ENCODE measurements around the gene KLK7. TPM values are rescaled to one million over a fixed set of nuclear protein-coding genes. Genes with fewer than 3 reads are reported as not detected.

KLK7 gene
- not detected in 2 replicates for total RNA-seq (2014; rRNA removed)
- polyA plus RNA-seq (2012), result not detected

DNA sequence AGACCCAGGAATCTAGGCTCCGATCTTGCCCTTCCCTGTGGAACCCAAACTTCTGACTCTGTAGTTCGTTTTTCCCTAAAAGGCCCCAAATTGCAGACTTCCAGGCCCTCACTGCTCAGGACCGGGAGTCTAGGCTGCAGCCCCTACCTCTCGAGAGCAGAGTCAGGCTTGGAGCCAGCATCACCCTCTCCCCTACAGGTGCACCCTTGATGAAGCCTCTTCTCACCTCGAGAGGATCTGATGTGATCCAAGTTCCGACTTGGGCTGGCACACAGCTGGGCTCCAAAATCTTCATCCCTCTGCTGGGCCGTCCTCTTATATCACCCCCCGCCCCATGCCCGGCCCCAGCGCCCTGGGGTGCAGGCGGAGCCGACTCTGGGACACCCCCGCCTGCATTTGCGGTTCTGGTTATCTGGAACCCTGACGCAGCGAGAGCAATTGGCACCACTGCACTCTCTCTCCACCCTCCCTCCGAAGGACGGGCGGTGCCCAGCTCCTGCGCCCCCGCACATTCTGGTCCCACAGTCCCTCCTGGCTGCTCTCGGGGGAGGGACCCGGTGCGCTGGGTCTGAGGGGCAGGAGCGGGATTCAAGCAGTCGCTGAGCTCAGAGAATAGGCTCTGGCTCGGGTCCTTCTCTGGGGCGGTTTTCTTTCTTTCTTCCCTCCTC is at the start of gene KLK7:
Gene KLK7, minus strand, starts transcription at position 293 of the 668 bp plus-strand sequence. CDS start 1,518 bp downstream, outside the sequence.
- no peak for DNase-seq (ENCODE audit: low read depth)

DNA sequence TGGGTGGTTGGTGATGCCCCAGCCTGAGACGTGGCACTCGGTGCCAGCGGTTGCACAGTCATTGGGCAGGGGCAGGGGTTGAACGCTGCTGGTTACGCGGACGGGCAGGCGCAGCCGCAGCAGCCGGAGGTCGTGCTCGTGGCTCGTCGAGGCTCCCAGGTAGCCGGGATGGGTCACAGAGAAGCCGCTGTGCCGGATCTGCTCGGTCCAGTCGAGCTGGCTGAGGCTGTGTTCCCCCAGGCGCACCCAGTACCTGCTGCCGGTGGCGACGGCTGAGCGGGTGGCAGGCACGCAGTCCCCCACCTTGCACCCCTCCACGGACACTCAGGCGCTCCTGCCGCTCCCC is 48.1 kb upstream of the KLK7 start:
- DNase-seq (ENCODE audit: low read depth), result no peak

DNA sequence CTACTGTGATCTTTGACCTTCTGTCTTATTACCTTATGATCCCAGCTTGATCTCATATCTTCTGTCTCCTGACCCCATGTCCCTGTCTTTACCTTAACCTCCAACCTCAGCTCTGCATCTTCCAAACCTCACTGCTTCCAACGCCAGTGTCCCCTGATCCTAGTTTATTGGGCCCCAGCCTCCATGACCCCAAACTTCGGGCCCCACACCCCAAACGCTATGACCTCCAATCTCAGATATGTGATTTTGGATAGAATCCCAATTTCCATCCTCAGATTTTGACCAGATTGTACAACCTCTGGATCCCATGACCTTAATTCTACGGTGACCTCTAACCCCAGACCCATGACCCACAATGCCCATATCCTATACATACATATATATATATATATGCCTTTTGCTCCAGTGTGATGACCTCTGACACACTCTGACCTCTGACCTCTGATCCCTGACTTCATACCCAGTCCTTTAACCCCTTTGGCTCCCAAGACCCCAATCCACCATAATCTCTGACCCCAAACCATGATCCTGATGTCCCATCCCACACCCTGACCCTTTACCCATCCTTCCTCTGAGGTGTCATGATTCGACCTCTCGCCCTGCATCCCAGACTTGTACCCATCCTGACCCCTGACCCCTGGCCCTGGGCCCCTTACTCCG is 47.6 kb upstream of the KLK7 start:
- DNase-seq (ENCODE audit: low read depth), result no peak

DNA sequence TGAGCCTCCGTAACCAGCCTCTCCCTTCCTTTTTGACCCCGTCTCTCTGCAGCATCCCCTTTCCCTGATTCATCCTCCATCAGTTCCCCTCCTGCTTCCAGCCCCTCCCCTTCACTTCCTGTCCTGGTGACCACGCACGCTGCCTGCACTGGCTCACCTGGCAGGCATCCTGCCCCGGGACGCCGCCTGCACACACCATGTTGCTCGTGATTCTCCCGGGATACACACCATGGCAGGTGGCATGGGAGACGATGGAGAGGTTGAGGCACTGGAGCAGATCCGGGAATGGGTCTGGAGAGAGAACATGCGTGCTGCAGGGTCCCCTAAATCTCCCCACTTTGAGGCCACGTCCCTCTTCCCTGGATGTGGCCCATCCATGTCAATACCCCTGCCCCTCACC is 46.9 kb upstream of the KLK7 start:
- no peak for DNase-seq (ENCODE audit: low read depth)

DNA sequence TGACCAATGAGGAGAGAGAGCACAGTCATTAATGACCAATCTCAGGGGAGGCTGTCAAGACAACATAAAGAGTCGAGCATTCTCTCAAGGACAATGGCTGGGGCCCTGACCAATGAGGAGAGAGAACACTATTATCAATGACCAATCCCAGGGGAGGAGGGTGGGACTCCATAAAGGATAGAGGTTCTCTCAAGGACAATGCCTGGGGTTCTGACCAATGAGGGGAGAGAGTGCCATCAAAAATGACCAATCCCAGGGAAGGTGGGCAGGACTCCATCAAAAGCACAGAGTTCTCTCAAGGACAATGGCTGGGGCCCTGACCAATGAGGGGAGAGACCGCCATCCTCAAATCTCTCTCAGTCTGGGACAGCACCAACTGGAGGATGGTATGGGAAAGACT is 46.0 kb upstream of the KLK7 start:
- DNase-seq (ENCODE audit: low read depth), result no peak

DNA sequence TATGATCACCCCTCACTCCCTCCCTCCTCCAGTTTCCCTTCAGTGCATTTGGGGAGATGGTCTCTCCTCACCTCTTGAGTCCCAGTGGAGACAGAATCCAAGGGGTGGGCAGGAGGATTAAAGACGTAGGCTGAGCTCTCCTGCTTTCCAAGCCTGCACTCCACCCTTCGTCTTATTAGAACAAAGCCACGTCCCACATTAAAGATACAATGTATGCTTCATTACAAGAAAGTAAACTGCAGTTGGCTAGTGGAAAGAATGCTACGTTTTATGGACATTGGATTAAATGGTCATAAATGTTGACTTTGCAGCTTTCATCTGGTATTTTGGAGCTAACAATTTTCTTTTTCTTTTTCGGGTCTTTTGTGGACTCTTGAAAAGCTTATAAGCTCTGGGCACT is 44.2 kb upstream of the KLK7 start:
- DNase-seq (ENCODE audit: low read depth), result no peak

DNA sequence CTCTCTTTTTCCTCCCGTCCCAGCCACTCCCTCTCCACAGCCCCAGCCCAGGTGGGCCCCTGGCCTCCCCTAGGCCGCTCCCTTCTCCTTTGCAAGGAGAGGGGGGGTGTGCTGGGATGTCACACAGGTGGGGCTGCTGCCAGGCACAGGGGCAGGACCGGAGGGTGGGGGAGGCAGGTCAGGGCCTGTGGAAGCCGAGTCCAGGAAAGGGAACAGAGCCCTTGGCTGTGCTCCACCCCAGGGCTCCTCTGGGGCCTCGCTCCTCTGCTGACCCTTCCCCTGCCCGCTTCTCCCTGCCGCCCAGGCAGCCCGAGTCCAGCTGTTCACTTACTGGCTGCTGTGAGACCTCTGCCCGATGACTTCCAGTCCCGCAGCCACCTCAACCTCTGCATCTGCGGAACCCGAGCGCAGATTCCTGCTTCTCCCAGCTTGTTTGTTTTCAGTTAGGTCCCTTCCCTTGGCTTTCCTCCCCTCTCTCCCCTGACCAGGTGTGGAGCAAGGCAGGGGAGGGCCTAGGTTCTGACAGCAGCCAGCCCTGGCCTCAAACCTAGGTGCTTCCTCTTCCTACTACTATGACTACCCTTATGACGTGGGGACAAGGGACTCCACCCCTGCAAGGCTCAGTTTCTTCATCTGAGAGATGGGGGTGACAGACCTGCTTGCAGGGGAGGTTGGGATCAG is 43.5 kb upstream of the KLK7 start:
- no peak for DNase-seq (ENCODE audit: low read depth)

DNA sequence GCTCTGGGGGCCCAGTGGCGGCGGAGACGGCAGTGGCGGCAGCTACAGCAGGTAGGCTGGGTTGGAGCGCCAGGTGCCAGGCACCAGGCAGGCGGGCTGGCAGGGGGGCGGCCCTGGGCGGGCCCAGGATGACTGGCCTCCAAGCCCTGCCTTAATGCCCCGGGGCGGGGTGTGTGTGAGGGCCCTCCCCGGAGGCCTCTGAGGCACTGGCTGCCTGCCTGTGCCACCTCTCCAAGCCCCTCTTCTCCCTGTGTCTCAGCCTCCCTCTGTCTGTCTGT is 42.8 kb upstream of the KLK7 start, which contains the start of gene KLK11:
Gene KLK11, minus strand, starts transcription at position 63 of the 278 bp plus-strand sequence. CDS start 985 bp downstream, outside the sequence.
- DNase-seq (ENCODE audit: low read depth), result no peak

DNA sequence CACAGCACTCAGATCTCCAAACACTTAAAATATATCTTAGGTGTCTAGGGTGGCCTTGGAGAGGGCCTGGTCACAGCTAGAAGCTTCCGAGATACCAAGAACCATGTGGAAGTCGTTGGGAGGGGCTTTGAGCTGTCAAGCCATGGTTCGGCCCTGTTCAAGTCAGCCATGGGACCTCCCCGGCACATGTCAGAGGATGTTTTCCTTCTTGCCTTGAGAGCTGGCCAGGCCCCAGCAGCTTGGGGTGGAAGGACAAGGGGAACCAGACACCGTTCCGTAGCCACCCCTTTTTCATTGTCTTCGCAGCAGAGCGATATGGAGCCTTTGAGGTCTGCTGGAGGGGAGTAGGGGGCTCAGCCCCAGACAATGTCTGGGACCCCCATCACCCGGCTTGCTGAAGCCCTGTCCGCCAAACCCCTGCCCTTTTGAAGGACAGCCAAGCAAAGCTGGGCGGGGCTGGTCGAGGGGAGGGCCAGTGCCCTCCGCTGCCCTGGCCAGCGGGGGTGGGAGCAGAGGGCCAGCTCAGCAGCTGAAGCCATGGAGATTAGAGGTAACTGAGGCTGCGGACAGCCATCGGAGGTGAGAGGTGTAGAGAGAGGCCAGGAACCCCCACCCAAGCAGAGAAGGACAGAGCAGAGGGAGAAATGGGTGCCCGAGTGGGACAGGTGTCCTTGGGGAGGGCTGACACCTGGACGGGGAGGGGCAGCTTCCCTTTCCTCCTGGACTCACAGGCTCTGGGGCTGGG is 42.3 kb upstream of the KLK7 start:
- no peak for DNase-seq (ENCODE audit: low read depth)

DNA sequence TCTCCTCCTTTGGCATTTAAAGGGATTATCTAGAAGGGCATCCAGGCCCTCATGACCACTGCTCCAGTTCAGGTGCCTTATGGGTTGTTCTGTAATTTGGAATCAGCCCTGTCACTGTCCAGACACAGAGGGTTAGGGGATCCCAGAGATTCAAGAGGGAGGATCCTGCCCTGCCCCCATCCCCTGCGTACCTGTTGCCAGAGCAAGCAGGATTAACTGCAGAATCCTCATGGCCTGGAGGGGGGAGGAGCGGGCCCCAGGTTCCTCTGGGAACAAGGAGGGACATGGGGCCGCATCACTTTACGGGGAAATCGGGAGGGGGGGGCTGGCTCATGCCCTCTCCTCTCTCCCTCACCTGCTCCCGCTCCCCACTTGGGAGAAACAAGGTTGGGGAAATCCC is 41.7 kb upstream of the KLK7 start:
- DNase-seq (ENCODE audit: low read depth), result no peak

DNA sequence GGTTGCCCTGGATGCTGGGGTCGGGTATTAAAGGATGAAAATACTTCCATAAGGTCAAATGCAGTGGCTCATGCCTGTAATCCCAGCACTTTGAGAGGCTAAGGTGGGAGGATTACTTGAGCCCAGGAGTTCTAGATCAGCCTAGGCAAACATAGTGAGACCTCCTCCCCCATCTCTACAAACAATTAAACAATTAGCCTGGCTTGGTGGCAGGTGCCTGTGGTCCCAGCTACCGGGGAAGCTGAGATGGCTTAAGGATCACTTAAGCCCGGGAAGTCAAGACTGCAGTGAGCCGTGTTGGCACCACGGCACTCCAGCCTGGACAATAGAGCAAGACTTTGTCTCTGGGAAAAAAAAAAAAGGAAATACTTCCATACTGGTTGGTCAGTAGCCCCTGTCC is 41.2 kb upstream of the KLK7 start:
- no peak for DNase-seq (ENCODE audit: low read depth)

DNA sequence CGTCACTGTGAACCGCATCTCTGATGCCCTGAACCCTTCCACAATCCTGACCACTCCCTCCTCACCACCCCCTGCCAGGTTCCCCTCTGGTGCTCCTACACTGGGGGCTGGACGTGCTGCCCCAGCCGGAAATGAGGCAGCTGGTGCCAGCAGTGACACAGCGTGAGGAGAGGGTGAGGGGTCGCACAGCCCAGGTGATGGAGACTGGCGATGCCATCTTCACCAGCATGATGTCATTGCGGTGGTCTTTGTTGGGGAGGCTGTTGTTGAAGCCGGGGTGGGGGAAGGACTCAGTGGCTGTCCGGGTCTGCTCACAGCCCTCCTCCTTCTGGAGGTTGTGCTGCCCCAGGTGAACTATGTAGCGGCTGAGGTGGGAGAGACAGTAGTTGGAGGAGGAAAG is 40.2 kb upstream of the KLK7 start:
- no peak for DNase-seq (ENCODE audit: low read depth)

DNA sequence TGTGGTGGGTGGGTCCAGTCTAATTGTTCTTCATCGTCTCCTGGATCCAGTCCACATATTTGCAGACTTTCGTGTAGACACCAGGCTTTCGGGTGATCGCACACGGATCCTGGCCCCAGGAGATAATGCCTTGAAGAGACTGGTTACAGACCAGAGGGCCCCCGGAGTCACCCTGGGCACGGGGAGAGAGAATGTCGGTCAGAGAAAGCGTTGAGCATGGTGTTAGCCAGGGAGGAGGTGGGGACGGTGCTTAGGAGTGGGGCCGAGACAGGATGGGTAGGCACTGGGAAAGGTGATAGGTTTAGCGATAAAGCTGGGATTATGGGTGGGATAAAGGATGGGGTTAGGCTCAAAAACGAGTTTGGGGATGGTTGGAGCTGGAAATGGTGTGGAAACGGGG is 38.8 kb upstream of the KLK7 start:
- no peak for DNase-seq (ENCODE audit: low read depth)

DNA sequence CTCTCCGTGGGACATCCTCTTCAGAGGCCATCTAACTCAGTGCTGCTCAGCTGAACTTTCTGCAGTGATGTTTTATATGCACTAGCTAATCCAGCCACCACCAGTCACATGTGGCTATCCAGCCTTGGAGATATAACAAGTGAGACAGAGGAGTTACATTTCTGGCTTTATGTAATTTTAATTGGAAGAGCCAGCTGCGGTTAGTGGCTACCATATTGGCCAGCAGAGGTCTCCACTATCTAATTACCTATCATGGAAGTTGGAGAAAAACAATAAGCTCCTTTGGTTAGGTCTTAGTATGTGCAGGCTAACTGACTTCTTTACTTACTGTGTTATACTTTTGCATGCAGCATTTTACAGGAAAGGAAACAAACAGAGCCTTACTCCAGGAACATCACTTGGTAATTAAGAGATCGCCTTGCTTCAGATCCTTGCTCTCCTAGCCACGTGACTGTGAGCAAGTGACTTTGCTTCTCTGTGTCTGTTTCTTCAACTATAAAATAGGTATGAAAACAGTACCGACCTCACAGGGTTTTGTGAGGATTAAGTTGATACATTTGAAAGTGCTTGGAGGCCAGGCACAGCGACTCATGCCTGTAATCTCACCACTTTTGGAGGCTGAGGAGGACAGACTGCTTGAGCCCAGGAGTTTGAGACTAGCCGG is 37.4 kb upstream of the KLK7 start:
- DNase-seq (ENCODE audit: low read depth), result peak; percentile 43

DNA sequence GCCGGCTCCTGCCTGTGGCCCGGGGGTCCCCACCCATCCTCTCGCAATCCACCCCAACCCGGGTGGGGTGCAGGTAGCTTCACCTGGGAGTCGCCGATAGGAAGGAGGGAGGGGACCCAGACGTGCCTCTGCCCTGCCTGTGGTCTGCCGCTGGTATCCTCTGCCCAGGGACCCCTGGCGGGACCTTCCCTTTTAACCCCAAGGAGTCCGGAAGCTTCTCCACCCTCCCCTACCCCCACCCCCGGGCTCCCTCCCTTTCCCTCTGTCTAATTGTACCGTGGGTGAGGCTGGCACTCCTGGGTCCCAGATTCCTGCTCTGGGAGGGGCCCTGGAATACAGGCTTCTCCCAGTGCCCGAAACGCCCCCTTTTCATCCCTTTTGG is 35.8 kb upstream of the KLK7 start, which contains the start of gene KLK10:
Gene KLK10, minus strand, starts transcription at position 166 of the 382 bp plus-strand sequence. CDS start 579 bp downstream, outside the sequence.
- no peak for DNase-seq (ENCODE audit: low read depth)

DNA sequence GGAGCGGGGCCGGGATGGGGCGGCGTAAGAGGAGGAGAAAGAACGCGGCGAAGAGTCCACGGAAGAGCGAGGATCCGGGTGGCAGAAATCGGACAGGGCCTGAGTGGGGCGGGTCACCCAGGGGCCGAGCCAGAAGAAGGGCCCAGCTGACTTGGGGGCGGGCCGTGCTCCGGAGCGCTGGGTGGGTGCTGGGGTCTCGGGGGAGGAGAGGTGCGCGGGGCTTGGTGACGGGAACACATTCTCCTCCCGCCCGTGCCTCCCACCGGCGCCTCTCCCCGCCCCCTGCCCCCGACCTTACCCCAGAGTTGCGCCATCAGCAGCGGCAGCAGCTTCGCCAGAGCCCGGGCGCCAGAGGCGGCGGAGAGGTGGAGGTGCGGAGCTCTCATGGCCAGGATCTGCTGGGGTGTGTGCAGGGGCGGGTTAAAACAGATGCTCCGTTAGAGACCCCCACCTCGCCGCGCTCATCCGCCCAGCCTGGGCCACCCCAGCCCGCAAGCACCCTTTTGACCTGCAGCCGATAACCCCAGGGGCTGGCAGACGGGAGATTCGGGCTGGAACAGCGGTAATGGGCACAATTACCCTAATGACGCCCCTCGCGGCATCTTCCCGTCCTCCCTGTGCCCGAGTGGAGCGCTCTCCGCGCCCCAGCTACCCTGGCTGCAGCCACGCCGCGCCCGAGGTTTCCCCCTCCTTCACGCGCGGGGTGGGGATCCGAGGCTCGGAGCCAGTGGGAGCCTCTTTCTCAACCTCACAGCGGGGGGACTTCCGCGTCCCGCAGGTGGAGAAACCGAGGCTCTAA is 35.2 kb upstream of the KLK7 start:
- DNase-seq (ENCODE audit: low read depth), result no peak

DNA sequence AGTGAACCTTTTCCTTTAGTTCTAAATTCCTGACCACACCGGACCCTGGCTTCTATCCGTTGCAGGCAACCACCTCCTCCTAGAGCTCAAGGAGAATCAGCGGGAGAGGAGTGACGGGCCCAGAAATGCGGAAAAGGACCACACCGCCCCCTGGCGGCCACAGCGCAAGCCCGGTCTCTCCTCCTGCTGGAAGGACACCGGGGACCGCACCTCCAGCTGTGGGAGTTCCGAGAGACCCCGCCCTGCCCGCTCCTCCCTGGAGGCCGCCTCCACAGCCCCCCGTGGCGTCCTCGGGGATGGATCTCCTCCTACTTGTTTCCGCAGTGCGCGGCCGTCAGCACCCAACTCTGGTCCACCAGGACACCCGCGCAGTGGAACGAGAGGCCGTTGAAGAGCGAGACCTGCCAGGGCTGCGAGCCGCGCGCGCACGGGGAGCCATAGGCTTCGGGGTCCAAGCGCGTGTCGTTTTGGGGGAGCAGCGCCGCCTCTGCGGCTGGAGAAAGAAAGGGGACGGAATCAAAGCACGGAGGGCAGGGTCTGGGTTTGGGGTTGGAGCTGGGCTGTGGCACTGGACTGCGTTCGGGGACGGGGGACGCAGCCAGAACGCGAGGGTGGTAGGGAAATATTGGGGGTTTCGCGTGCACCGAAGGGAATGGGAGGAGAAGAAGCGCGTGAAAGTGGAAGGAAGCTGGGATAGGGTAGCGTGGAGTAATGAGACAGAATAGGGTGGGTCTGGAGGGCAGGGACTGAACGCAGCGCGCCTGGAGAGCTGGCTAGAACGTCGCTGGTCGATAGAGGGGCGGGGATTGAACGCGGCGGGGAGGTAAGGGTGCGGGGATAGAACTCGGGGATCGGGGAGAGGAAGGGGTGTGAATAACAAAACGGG is 33.3 kb upstream of the KLK7 start:
- DNase-seq (ENCODE audit: low read depth), result peak; percentile 20

DNA sequence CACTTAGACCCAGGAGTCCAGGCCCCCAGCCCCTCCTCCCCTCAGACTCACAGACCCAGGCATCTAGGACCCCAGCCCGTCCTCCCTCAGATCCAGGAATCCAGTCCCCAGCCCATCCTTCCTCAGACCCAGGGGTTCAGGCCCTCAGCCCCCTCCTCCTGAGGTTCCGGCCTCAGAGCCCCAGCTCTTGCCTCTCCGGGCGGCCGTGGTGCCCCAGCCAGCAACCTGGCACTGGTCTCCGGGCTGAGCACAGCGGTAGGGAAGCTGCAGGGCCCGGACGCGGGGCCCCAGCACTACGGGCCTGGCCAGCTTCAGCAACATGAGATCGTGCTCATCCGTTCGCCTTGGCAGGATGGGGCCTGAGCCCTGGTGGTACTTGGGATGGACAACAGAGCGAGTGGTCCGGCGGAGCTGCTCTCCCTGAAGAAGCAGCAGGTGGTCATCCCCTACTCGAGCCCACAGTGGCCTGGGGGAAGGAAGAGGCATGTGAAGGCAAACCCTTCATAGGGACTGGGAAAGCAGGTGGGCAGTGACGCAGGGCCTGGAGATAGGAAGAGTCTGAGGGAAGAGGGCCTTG is 32.1 kb upstream of the KLK7 start:
- no peak for DNase-seq (ENCODE audit: low read depth)

DNA sequence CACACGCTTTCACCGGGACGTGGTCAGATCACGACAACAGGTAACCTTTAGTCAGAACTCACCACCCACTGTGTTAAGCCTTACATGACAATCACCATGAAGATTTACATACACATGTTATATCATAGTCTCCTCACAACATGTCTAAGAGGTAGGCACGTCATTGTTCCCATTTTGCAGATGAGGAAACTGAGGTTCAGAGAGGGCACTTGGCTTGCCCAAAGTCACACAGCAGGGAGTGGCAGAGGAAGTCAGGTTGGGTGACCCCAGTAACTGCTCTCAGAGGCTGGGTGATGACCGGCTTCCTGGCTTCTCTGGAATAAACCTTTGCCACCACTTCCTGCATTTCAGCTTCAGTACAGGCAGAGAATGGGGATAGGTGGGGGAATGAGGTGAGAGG is 30.5 kb upstream of the KLK7 start:
- DNase-seq (ENCODE audit: low read depth), result no peak
